ENCODE data around the gene SPPL3.

Gene SPPL3

GRCh38 chr12:120874547-120875245 lies 29.5 kb downstream of the SPPL3 start:
- DNase-seq (ENCODE audit: low spot score) = no peak

GRCh38 chr12:120873226-120873625 lies 30.9 kb downstream of the SPPL3 start:
- DNase-seq (ENCODE audit: low spot score) = no peak

- no peak for DNase-seq (ENCODE audit: low spot score)
These were observed 31.7 kb downstream of the SPPL3 start for GRCh38 chr12:120872487-120872886.

- no peak for DNase-seq (ENCODE audit: low spot score)
These were observed 33.7 kb downstream of the SPPL3 start for GRCh38 chr12:120870415-120870814.

- DNase-seq (ENCODE audit: low spot score) = no peak
These were observed 34.8 kb downstream of the SPPL3 start for GRCh38 chr12:120869376-120869775.

- DNase-seq (ENCODE audit: low spot score) = no peak
These were observed 38.0 kb downstream of the SPPL3 start for GRCh38 chr12:120866108-120866507.

GRCh38 chr12:120865098-120865497 lies 39.1 kb downstream of the SPPL3 start:
- DNase-seq (ENCODE audit: low spot score) = no peak

- DNase-seq (ENCODE audit: low spot score) = no peak
These were observed 41.5 kb downstream of the SPPL3 start for GRCh38 chr12:120862664-120863063.

- no peak for DNase-seq (ENCODE audit: low spot score)
These were observed 42.9 kb downstream of the SPPL3 start for GRCh38 chr12:120861074-120861795.

- no peak for DNase-seq (ENCODE audit: low spot score)
These were observed 45.7 kb downstream of the SPPL3 start for GRCh38 chr12:120858306-120859088.

- DNase-seq (ENCODE audit: low spot score) = no peak
These were observed 47.2 kb downstream of the SPPL3 start for GRCh38 chr12:120856980-120857379.

- DNase-seq (ENCODE audit: low spot score) = no peak
These were observed 48.2 kb downstream of the SPPL3 start for GRCh38 chr12:120855823-120856588.

GRCh38 chr12:120854804-120855203 lies 49.4 kb downstream of the SPPL3 start:
- DNase-seq (ENCODE audit: low spot score) = no peak

GRCh38 chr12:120853188-120853587 lies 51.0 kb downstream of the SPPL3 start:
- DNase-seq (ENCODE audit: low spot score) = no peak

GRCh38 chr12:120851944-120852343 lies 52.2 kb downstream of the SPPL3 start:
- DNase-seq (ENCODE audit: low spot score) = no peak

- DNase-seq (ENCODE audit: low spot score) = no peak
These were observed 52.7 kb downstream of the SPPL3 start for GRCh38 chr12:120851444-120851843.

- DNase-seq (ENCODE audit: low spot score) = no peak
These were observed 54.4 kb downstream of the SPPL3 start for GRCh38 chr12:120849765-120850164.

- no peak for DNase-seq (ENCODE audit: low spot score)
These were observed 56.3 kb downstream of the SPPL3 start for GRCh38 chr12:120847814-120848213.

- DNase-seq (ENCODE audit: low spot score) = no peak
These were observed 56.8 kb downstream of the SPPL3 start for GRCh38 chr12:120847392-120847791.

- DNase-seq (ENCODE audit: low spot score) = no peak
These were observed 57.4 kb downstream of the SPPL3 start for GRCh38 chr12:120846721-120847120.

GRCh38 chr12:120845696-120846095 lies 58.5 kb downstream of the SPPL3 start:
- no peak for DNase-seq (ENCODE audit: low spot score)
